NCI-H2227 treated with DMSO at 0.1 percent for 48 hours (cell line): ENCODE data around the gene CACNA1I.

Experiments used
- DNase-seq: peaks from one replicate; lab custom pipeline; 2025; lab: John Stamatoyannopoulos, UW

CACNA1I gene

GRCh38 chr22:39598017-39598965 is 27.7 kb downstream of the CACNA1I start:
- no peak for DNase-seq

GRCh38 chr22:39600491-39601179 is 30.1 kb downstream of the CACNA1I start:
- no peak for DNase-seq

GRCh38 chr22:39601180-39601535 is 30.6 kb downstream of the CACNA1I start:
- no peak for DNase-seq

- DNase-seq, result no peak
Observed at GRCh38 chr22:39603345-39603744, 32.8 kb downstream of the CACNA1I start.

DNA sequence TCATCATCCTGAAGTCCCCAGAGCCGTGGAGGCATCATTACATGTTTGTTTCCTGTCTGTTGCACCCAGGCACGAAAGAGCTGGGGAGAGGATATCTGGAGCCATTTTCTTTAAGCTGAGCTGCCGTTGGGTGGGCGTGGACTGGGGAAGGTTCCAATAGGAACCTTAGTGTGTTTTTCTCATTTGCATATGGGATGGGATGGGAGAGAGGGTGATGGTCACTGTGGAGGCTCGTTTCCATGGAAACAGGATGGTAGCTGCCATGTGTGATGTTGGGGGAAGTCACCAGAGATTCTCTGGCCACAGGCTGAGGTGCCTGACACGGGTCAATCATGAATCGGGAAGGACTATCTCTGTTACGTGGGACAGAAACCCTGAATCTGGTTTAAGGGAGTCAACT is 39.7 kb downstream of the CACNA1I start:
- no peak for DNase-seq

DNA sequence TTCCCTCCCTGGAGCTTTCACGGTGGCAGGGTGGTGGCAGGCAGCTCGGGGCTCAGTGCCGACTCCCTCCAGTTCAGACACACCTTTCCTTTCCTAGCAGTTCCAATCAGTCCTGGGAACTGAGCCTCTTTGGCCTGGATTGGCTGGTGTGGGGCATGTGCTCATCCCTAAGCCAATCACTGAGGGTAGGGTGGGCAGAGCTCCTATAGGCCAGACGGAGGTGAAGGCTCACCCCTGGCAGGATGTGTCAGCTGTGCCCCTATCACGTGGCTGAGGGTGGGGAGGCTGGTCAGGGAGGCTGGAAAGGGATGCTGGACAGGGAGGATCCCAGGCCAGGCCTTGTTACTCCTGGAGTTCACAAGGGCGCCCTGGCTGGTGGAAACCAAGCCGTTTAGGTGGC is 40.2 kb downstream of the CACNA1I start:
- DNase-seq, result no peak

DNA sequence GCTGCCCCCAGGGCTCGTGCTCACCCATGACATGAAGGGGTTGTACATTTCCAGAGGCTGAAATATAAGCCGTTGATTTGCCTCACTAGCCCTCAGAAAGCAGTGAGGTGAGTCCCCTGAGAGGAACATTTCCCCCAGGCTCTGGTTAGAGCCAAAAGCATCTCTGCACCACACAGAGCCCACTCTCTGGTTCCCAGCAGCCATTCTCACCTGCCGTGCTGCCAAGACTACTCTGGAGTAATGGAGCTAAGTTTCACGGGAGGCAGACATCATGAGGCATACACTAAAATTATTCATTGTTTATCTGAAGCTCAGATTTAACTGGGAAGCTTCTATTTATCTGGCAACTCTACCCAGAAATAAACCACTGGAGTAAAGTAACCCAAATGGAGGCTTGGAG is 40.8 kb downstream of the CACNA1I start:
- no peak for DNase-seq

- DNase-seq, result no peak
Observed at GRCh38 chr22:39612811-39613548, 42.4 kb downstream of the CACNA1I start.

- no peak for DNase-seq
Observed at GRCh38 chr22:39613549-39613921, 43.0 kb downstream of the CACNA1I start.

DNA sequence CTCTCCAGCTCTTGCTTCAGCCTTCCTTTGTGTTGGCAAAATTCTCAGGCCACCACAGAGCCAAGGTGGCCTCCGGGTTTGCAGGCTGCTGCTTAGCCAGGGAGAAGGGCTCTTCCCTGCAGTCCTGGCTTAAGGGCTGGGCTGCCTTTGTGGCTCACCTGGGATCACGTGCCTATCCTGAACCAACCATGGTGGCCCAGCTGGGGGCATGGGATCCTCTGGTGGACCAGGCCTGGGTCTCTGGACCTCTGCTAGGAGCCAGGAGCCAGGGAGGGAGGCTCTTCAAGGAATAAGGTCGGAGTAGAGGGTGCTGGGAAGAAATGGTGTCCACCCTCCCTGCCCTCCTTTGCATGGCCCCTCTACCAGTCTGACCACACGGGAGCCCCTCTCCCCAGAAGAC is 43.9 kb downstream of the CACNA1I start:
- no peak for DNase-seq

DNA sequence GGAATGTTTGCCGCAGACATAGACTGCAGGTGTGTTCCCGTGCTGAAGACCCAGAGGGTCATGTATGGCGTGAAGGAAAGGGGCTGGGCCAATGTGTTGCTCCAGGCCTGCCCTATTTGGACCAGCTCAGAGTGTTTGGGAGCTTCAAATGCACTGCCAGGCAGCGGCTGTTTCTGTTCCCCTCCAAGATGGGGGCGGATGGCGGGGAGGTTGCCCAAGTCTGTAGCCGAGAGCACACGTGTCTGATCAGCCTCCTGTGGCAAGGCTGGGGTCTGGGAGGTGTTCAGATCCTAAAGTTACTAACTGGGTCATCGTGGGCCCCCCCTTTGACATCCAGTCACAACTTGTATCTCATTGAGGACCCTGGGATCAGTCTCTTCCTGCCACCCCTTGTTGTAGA is 45.5 kb downstream of the CACNA1I start:
- no peak for DNase-seq

DNA sequence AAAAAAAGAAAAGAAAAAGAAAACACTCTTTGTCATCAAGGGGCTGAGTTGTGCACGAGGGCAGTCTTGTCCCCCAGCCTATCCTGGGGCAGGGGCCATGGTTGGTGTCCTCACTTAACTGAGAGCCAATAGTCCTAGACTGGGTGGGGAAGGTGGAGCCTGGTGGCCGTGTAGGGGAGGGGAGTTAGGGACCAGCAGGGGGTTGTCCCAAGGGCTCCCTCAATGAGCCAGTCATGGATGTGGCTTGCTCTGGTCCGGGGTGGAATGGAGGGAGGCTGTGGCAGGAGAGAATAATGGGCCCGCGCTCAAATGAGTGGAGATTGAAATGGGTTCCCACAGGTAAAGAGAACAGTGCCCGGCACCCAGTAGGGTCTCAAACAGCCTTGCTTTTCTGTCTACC is 46.2 kb downstream of the CACNA1I start:
- DNase-seq, result no peak

DNA sequence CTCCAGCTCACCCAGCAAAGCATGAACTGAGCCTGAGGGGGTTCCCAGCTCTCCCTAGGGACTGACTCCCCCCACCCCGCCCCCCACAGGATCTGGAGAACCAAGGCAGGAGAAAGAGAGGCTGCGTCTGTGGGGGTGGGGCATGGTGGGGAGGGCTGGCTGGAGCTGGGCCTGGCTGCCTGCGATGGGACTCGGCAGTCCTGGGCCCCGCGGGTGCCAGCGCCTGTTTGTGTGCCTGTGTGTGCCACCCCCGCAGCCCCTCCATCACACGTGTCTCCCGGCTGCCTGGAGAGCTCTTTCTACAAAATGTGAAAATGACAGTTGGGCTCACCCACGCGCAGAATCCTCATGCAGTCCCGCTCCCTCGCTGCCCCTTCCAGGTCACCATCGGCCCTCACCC is 46.8 kb downstream of the CACNA1I start:
- no peak for DNase-seq

GRCh38 chr22:39617970-39618757 is 47.6 kb downstream of the CACNA1I start:
- DNase-seq, result no peak

- no peak for DNase-seq
Observed at GRCh38 chr22:39618996-39619530, 48.5 kb downstream of the CACNA1I start.

- DNase-seq, result no peak
Observed at GRCh38 chr22:39620924-39621690, 50.6 kb downstream of the CACNA1I start.

- no peak for DNase-seq
Observed at GRCh38 chr22:39621826-39622225, 51.3 kb downstream of the CACNA1I start.

GRCh38 chr22:39622881-39623367 is 52.4 kb downstream of the CACNA1I start:
- DNase-seq, result no peak

DNA sequence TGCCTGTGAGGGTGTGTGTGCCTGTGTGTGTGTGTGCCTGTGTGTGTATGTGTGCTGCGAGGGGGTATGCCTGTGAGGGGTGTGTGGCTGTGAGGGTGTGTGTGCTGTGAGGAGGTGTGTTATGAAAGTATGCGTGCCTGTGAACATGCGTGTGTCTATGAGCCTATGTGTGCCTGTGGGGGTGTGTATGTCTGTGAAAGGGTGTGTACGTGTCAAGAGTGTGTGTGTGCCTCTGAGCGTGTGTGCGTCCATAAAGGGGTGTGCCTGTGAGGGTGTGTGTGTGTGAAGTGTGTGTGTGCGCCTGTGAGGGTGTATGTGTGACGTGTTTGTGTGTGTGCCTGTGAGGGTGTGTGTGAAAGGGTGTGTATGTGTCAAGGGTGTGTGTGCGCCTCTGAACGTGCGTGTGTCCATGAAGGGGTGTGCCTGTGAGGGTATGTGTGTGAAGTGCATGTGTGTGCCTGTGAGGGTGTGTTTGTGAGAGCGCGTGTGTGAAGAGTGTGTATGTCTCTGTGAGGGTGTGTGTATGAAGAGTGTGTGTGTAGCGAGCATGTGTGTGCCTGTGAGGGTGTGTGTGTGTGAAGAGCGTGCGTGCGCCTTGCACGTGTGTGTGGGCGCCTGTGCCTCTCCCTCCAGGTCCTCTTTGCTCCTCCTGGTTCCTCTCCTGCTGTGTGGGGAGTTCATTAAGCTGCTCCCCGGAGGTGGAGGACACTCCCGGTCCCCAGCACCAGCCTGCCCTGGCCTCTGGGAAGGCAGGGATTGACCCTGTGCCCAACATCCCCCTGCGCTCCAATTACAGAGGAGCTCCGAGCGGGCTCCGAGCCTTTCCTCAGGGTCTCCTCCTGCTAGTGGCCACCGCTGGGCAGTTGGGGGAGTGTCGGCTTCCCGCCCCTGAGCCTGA is 53.3 kb downstream of the CACNA1I start:
- peak; percentile 5 for DNase-seq

GRCh38 chr22:39624501-39624821 is 53.9 kb downstream of the CACNA1I start:
- no peak for DNase-seq
